ENCODE measurements around the gene KISS1. TPM values are rescaled to one million over a fixed set of nuclear protein-coding genes. Genes with fewer than 3 reads are reported as not detected.
"Not testable (repeated sequence)": the region's sequence is repeated elsewhere in the genome, so short reads cannot be mapped to it uniquely, and the experiment has no call there.

The KISS1 gene
- total RNA-seq, 1 experiment from 2014 or later: 1.3 TPM

- no peak for TF ChIP-seq CBX3 (IDR thresholded peaks at IDR 0.05; ENCODE audit: low read depth)
- no peak for TF ChIP-seq POLR2AphosphoS5 (IDR thresholded peaks at IDR 0.05; ENCODE audit: low read depth, low read length)
- TF ChIP-seq MAX (IDR thresholded peaks at IDR 0.05): no peak
- TF ChIP-seq JUND (IDR thresholded peaks at IDR 0.05): no peak
- no peak for TF ChIP-seq REST (IDR thresholded peaks at IDR 0.05; ENCODE audit: low read depth)
- TF ChIP-seq ELF1 (IDR thresholded peaks at IDR 0.05; ENCODE audit: borderline replicate concordance, low read depth): no peak
- TF ChIP-seq CEBPB (IDR thresholded peaks at IDR 0.05; ENCODE audit: low read depth): no peak
Measured at GRCh38 chr1:204240233-204240632, 43.9 kb upstream of the KISS1 start (continued).

- ATAC-seq; H3K4me1 ChIP-seq (ENCODE audit: control insufficient read depth in 1 of 2, insufficient read depth in 2 of 2, low read length in 2 of 2); BruUV-seq (replicated peaks); POLR2A ChIA-PET; H3K79me2 ChIP-seq (ENCODE audit: insufficient read depth, low read length); H3K9me2 ChIP-seq (ENCODE audit: insufficient read depth); H3K27ac ChIP-seq (ENCODE audit: low read depth, low read length); H3K4me2 ChIP-seq (ENCODE audit: low read length); DNase-seq (ENCODE audit: low read depth, low spot score); CTCF ChIA-PET; H3K9ac ChIP-seq (ENCODE audit: low read length); H3K9me3 ChIP-seq (ENCODE audit: control insufficient read depth in 1 of 2, insufficient read depth in 1 of 2, low read depth in 1 of 2, low read length in 2 of 2); H3K4me3 ChIP-seq (replicated peaks in 1 of 2; ENCODE audit: low read depth in 1 of 2, low read length in 2 of 2); RAD21 ChIA-PET (ENCODE audit: low non-redundant PET in 1 of 2, low total read pairs in 2 of 2, uncharacterized antibody in 2 of 2, unreplicated experiment in 2 of 2); intact Hi-C loops (cut with micrococcal nuclease); H3K36me3 ChIP-seq (ENCODE audit: control insufficient read depth in 1 of 2, insufficient read depth in 2 of 2, low read length in 2 of 2); H3K27me3 ChIP-seq (ENCODE audit: insufficient read depth, low read length); H4K20me1 ChIP-seq (ENCODE audit: insufficient read depth); H2AFZ ChIP-seq (ENCODE audit: low read depth, low read length, poor library complexity, severe bottlenecking): not testable (repeated sequence)
Measured at GRCh38 chr1:204239401-204239800, 43.1 kb upstream of the KISS1 start.

GRCh38 chr1:204238520-204238919, 42.2 kb upstream of the KISS1 start:
- H3K27me3 ChIP-seq (ENCODE audit: insufficient read depth, low read length); H3K9me2 ChIP-seq (ENCODE audit: insufficient read depth); ATAC-seq; CTCF ChIA-PET; H3K79me2 ChIP-seq (ENCODE audit: insufficient read depth, low read length); H4K20me1 ChIP-seq (ENCODE audit: insufficient read depth); DNase-seq (ENCODE audit: low read depth, low spot score); H3K4me2 ChIP-seq (ENCODE audit: low read length); H3K9ac ChIP-seq (ENCODE audit: low read length); BruUV-seq (replicated peaks); H3K9me3 ChIP-seq (ENCODE audit: control insufficient read depth in 1 of 2, insufficient read depth in 1 of 2, low read depth in 1 of 2, low read length in 2 of 2); H3K4me3 ChIP-seq (replicated peaks in 1 of 2; ENCODE audit: low read depth in 1 of 2, low read length in 2 of 2); H3K4me1 ChIP-seq (ENCODE audit: control insufficient read depth in 1 of 2, insufficient read depth in 2 of 2, low read length in 2 of 2); POLR2A ChIA-PET; RAD21 ChIA-PET (ENCODE audit: low non-redundant PET in 1 of 2, low total read pairs in 2 of 2, uncharacterized antibody in 2 of 2, unreplicated experiment in 2 of 2); H3K36me3 ChIP-seq (ENCODE audit: control insufficient read depth in 1 of 2, insufficient read depth in 2 of 2, low read length in 2 of 2); H2AFZ ChIP-seq (ENCODE audit: low read depth, low read length, poor library complexity, severe bottlenecking); intact Hi-C loops (cut with micrococcal nuclease); H3K27ac ChIP-seq (ENCODE audit: low read depth, low read length): not testable (repeated sequence)

- ATAC-seq; H3K79me2 ChIP-seq (ENCODE audit: insufficient read depth, low read length); H2AFZ ChIP-seq (ENCODE audit: low read depth, low read length, poor library complexity, severe bottlenecking); BruUV-seq (replicated peaks); H4K20me1 ChIP-seq (ENCODE audit: insufficient read depth); H3K36me3 ChIP-seq (ENCODE audit: control insufficient read depth in 1 of 2, insufficient read depth in 2 of 2, low read length in 2 of 2); H3K9ac ChIP-seq (ENCODE audit: low read length); H3K9me2 ChIP-seq (ENCODE audit: insufficient read depth); POLR2A ChIA-PET; RAD21 ChIA-PET (ENCODE audit: low non-redundant PET in 1 of 2, low total read pairs in 2 of 2, uncharacterized antibody in 2 of 2, unreplicated experiment in 2 of 2); H3K4me3 ChIP-seq (replicated peaks in 1 of 2; ENCODE audit: low read depth in 1 of 2, low read length in 2 of 2); H3K9me3 ChIP-seq (ENCODE audit: control insufficient read depth in 1 of 2, insufficient read depth in 1 of 2, low read depth in 1 of 2, low read length in 2 of 2); H3K4me1 ChIP-seq (ENCODE audit: control insufficient read depth in 1 of 2, insufficient read depth in 2 of 2, low read length in 2 of 2); H3K27me3 ChIP-seq (ENCODE audit: insufficient read depth, low read length); DNase-seq (ENCODE audit: low read depth, low spot score); H3K27ac ChIP-seq (ENCODE audit: low read depth, low read length); H3K4me2 ChIP-seq (ENCODE audit: low read length); intact Hi-C loops (cut with micrococcal nuclease); CTCF ChIA-PET: not testable (repeated sequence)
Measured at GRCh38 chr1:204237515-204237914, 41.2 kb upstream of the KISS1 start.
